IPS-18c (cell line): ENCODE measurements around the gene REXO1.

Experiments used
- H3K4me3 ChIP-seq: 2 replicates; pipeline ENCODE4 v1.7.0; 2013; ENCODE audit warnings: low read depth, mild to moderate bottlenecking, low read length, moderate library complexity; ENCODE audit not compliant: insufficient read depth
- H3K9me3 ChIP-seq: one replicate; pipeline ENCODE4 v1.6.1; 2013; ENCODE audit warnings: mild to moderate bottlenecking, low read length, moderate library complexity; ENCODE audit not compliant: control insufficient read depth, insufficient read depth

REXO1 gene

GRCh38 chr19:1774989-1775772 is 73.1 kb downstream of the REXO1 start:
- Histone ChIP-seq H3K4me3 (peak overlapping the region; percentile 24; the same call in 1 of the 2 replicates), H3K9me3 (peaks cover 2% of the 10 kb centered on the region)

- Histone ChIP-seq H3K9me3 (peaks cover under 1% of the 10 kb centered on the region), H3K4me3 (no peak overlapping the region)
These were observed 75.1 kb downstream of the REXO1 start for GRCh38 chr19:1773184-1773583.

DNA sequence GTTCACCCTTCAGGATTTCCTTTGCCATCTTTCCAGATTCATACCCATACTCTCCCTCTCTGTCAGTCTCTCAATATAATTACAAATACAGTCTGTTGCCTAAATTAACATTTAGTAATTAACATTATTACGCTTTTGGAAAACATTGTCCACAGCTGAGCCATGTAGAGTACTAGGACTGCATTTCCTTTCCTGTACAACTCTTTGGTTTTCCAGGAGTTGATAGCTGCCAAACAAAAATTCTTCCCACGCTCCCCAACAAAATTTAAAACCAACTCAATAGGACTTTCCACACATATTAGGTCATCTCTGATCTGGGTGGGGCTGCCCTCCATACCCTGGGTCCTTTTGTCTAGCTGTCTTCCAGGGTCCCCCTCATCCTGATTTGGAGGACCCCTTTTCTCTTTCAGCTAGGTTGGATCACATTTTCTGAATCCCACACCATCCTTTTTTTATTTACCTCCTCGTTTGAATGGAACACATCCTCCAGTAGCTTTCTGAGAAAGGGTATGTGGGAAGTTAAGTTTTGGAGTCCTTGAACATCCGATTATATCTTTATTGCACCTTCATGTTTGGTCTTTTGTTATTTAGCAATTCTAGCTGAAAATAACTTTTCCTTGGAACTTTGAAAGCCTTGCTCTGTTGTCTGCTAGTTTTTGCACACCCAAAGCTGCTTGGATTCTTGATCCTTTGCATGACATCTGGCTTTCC is 77.3 kb downstream of the REXO1 start:
- Histone ChIP-seq H3K4me3 (no peak overlapping the region), H3K9me3 (no peaks in the 10 kb centered on the region)

DNA sequence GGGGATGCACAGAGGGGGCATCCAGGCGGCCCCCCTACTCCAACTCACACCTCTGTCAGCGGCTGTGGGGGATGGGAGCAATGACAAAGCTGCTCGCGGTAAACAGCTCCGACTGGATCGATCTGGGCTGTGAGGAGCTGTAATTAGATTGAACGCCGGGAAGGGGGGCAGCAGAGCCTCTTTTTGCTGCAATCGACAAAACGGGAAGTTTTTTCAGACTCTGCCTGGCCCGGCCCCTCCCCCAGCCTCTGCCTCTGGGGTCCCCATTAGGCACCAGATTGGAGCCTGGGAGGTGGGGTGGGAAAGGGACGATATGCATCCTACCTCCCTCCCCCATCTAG is 78.7 kb downstream of the REXO1 start:
- H3K4me3 ChIP-seq = peak overlapping the region; percentile 24; the same call in 1 of the 2 replicates

GRCh38 chr19:1768918-1769644 is 79.2 kb downstream of the REXO1 start:
- H3K9me3 ChIP-seq = no peaks in the 10 kb centered on the region

More for the DNA sequence above, 78.7 kb downstream of the REXO1 start:
- no peaks in the 10 kb centered on the region for H3K9me3 ChIP-seq

DNA sequence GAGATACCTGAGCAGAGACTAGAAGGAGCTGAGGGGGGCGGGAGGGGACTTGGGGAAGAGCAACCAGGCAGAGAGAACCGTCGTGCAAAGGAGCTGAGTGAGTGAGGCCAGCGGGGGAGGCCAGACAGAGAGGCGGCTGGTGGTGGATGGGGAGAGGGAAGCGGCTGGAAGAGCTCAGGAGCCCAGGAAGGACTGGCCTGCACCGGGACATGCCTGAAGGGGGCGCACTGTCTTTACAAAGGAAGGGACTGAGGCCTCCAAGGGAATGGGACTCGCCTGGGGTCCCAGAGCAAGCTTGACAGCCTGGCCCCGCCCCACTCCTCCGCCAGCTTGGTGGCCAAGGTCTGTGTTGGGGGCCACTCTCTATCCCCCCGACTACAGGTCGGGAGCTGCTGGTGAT is 80.0 kb downstream of the REXO1 start:
- Histone ChIP-seq H3K9me3 (no peaks in the 10 kb centered on the region), H3K4me3 (no peak overlapping the region)

More at GRCh38 chr19:1768918-1769644, 79.2 kb downstream of the REXO1 start:
- H3K4me3 ChIP-seq = no peak overlapping the region

- Histone ChIP-seq H3K4me3 (no peak overlapping the region), H3K9me3 (no peaks in the 10 kb centered on the region)
These were observed 80.8 kb downstream of the REXO1 start for GRCh38 chr19:1767464-1767933.

DNA sequence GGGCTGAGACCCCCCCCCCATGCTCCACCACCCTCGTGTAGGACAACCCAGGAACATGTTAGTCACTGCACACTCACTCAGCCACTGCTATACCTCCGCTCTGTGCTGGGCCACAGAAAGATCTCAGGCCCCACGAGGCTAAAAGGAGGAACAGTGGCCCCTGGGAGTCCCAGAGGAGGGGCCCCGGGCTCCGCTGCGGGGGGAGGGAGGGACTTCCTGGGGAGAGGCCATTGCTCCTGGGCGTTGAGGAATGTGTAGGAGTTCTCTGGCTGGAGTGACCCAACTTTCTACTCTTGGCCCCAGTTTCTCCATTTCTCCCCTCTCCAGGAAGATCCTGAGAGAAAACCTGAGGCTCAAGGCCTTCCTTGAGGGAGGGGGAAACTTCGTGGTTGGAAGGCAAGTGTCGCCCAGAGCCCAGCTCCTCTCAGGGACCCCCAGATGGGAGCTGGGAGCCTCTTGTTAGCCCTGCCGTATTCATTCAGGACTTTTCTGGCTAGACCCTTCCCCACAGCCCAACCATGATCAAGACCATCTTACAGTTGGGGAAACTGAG is 81.4 kb downstream of the REXO1 start:
- Histone ChIP-seq H3K9me3 (no peaks in the 10 kb centered on the region), H3K4me3 (no peak overlapping the region)

DNA sequence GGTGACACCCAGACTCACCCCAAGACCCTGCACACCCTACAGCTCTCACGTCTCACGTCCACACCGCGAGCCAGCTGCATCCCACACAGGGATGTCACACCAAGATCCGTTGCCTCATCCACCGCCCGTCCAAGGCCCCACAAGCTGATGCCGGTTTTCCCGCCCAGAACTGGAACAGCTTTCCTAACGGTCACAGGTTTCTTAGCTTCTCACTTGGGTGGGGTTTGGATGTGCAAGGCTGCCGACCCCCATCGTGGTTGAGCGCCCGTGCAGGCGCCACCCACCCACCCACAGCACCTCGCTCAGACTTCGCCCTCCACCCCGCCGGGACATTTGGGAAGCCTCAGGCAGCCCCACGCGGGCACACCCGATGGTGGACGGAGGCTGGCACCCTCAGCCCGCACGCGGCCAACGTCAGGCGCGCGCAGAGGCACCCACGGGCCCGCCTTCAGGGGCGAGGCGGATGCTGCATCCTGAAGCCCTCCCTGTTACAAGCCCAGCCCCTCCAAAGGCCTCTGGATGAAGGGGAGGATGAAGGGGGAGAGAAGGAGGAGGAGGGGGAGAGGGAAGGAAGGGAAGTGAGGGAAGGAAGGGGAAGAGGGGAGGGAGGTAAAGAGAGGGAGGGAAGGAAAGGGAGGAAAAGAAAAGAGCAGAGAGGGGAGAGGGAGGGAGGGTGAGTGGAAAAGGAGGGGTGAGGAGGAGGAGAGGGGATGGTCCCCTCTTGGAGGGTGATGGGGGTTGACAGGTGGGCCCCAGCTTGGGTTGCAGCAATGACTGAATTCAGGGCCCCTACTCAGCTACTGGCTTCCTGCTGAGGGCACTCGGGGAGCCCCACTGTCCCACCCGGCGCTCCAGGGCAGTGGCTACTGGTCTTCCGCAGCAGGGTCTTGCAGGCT is 82.1 kb downstream of the REXO1 start:
- no peak overlapping the region for H3K4me3 ChIP-seq
- no peaks in the 10 kb centered on the region for H3K9me3 ChIP-seq
